ENCODE results near the gene NANP. TPM values are rescaled to one million over a fixed set of nuclear protein-coding genes. Genes with fewer than 3 reads are reported as not detected.

Gene NANP
- total and polyA plus RNA-seq, 2 of the 13 experiments (the other 11 are each of a cell fraction or from before 2014, with no cell fraction given): 8.9 to 21.5 TPM

GRCh38 chr20:25623225-25623735 is 534 bp downstream of the NANP start (continued):
- TF ChIP-seq JUNB (CRISPR knock-in tag; IDR thresholded peaks at IDR 0.05; ENCODE audit: borderline replicate concordance) (0 out of 2 replicates have a peak, but pooled peaks have one; percentile 38), ZBTB37 (CRISPR knock-in tag; IDR thresholded peaks at IDR 0.05) (no peak), NCOA1 (CRISPR knock-in tag; IDR thresholded peaks at IDR 0.05) (no peak), ZSCAN29 (CRISPR knock-in tag; conservative IDR thresholded peaks at IDR 0.05) (peak; percentile 67; the same call in 1 of the 2 replicates), GRHL1 (CRISPR knock-in tag; conservative IDR thresholded peaks at IDR 0.05) (no peak), HHEX (CRISPR knock-in tag; IDR thresholded peaks at IDR 0.05) (no peak), KDM4B (CRISPR knock-in tag; IDR thresholded peaks at IDR 0.05) (peak; percentile 50; the same call in 1 of the 2 replicates), JUND (CRISPR knock-in tag; IDR thresholded peaks at IDR 0.05) (peak; percentile 59), ZBTB8A (CRISPR knock-in tag; IDR thresholded peaks at IDR 0.05; ENCODE audit: borderline replicate concordance, low read depth) (peak; percentile 80; the same call in 1 of the 2 replicates), ZSCAN21 (CRISPR knock-in tag; IDR thresholded peaks at IDR 0.05; ENCODE audit: borderline replicate concordance) (peak; percentile 85; the same call in 1 of the 2 replicates), TBX2 (CRISPR knock-in tag; IDR thresholded peaks at IDR 0.05; ENCODE audit: borderline replicate concordance) (peak; percentile 81; the same call in 1 of the 2 replicates), SALL1 (CRISPR knock-in tag; IDR thresholded peaks at IDR 0.05) (no peak; the same call in 1 of the 2 replicates), SMAD9 (CRISPR knock-in tag; IDR thresholded peaks at IDR 0.05) (0 out of 2 replicates have a peak, but pooled peaks have one; percentile 39), ZNF557 (CRISPR knock-in tag; IDR thresholded peaks at IDR 0.05) (0 out of 2 replicates have a peak, but pooled peaks have one; percentile 45), ZHX2 (IDR thresholded peaks at IDR 0.05; ENCODE audit: low read depth) (no peak), ZHX2 (CRISPR knock-in tag; IDR thresholded peaks at IDR 0.05; ENCODE audit: borderline replicate concordance) (no peak), CCDC6 (CRISPR knock-in tag; IDR thresholded peaks at IDR 0.05) (no peak), SCMH1 (CRISPR knock-in tag; IDR thresholded peaks at IDR 0.05; ENCODE audit: borderline replicate concordance) (no peak), DR1 (CRISPR knock-in tag; IDR thresholded peaks at IDR 0.05) (no peak; the same call in 1 of the 2 replicates), KLF13 (CRISPR knock-in tag; IDR thresholded peaks at IDR 0.05) (peak; percentile 67; the same call in 1 of the 2 replicates), ZNF530 (CRISPR knock-in tag; IDR thresholded peaks at IDR 0.05; ENCODE audit: low read depth) (peak; percentile 60; the same call in 1 of the 2 replicates), NRL (CRISPR knock-in tag; IDR thresholded peaks at IDR 0.05; ENCODE audit: borderline replicate concordance) (peak; percentile 97)

All from HepG2 (cell line).